ENCODE data around the gene PDE4D. TPM values are rescaled to one million over a fixed set of nuclear protein-coding genes. Genes with fewer than 3 reads are reported as not detected.

The PDE4D gene
- polyA plus RNA-seq, 4 donors: 17.5 to 31.9 (median 22.8) TPM

GRCh38 chr5:59842999-59843398 is 50.5 kb downstream of the PDE4D start:
- DNase-seq (ENCODE audit: low read depth in 4 of 4, low spot score in 3 of 4): no peak

- DNase-seq (ENCODE audit: low read depth in 4 of 4, low spot score in 3 of 4): no peak
These were observed 53.3 kb downstream of the PDE4D start for GRCh38 chr5:59840200-59840601.

- DNase-seq (ENCODE audit: low read depth in 4 of 4, low spot score in 3 of 4): no peak
These were observed 54.5 kb downstream of the PDE4D start for GRCh38 chr5:59838989-59839388.

DNA sequence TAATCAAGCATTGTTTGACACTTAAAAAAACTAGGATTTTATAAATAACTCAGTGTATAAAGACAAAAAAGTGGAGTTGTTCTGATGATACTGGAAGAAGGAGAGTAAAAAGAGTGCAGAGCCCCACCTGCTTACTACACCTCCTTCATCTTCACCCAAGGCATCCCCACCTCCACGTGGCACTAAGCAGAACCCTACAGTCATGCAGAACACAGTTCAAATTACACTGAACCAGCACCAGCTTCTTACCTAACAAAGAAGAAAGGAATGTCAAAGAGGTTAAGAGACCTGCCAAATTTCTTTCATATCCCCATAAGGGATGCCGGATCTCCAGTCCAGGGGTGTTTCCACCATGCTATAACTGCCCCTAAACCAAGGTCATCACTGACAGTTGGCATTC is 55.5 kb downstream of the PDE4D start:
- DNase-seq (ENCODE audit: low read depth in 4 of 4, low spot score in 3 of 4): no peak

DNA sequence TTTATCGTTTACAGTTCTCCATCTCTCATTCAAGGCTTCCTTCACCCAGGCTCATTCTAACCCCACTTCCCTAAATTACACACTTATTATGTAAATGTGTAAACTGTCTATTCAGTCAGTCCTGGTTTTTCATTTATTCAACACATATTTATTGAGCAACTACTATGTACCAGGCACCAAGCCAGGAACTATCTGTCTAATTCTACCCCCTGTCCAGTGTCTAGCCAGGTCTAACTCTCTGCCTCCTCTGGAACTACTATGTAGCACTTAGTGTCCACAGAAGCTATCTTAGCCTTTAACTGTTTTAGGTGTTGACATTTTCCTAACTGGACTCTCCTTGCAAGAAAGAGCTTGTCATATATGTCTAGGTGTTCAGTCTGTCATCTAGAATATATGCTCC is 56.5 kb downstream of the PDE4D start:
- DNase-seq (ENCODE audit: low read depth in 4 of 4, low spot score in 3 of 4): no peak

DNA sequence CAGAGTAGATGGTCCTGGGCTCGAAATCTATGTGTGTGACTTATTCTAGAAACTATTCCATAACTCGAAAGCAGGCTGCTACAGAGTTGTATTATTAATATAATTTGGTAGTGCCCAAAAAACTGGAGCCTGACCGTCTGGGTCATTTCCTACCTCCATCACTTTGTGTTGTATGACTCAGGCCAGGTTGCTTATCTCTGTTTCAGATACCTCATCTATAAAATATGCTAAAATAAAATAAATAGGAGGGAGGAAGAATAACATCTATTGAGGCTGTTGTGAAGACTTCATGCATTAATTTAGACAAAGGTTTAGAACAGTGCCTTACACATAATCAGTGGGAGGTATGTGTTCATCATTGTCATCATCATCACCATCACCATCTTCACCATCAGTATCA is 57.7 kb downstream of the PDE4D start:
- DNase-seq (ENCODE audit: low read depth in 4 of 4, low spot score in 3 of 4): no peak

DNA sequence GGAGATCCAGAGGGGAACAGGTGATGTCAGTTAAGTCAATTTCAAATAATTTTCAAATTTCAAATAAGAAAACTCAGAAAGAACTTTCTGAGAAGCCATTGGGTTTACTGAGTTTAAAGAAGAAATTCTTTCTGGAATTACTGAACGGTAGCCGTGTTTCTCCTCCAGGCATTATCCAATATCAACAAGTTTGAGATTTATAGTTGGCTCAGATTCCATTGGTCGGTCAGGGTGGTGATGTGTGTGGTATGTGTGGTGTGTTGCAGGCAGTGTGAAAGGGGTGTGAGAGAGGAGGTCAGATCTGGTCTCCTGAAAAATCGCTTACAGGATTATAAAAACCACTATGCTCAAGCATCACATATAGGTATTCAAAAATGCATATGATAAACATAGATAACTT is 60.1 kb downstream of the PDE4D start:
- DNase-seq (ENCODE audit: low read depth in 4 of 4, low spot score in 3 of 4): no peak

DNA sequence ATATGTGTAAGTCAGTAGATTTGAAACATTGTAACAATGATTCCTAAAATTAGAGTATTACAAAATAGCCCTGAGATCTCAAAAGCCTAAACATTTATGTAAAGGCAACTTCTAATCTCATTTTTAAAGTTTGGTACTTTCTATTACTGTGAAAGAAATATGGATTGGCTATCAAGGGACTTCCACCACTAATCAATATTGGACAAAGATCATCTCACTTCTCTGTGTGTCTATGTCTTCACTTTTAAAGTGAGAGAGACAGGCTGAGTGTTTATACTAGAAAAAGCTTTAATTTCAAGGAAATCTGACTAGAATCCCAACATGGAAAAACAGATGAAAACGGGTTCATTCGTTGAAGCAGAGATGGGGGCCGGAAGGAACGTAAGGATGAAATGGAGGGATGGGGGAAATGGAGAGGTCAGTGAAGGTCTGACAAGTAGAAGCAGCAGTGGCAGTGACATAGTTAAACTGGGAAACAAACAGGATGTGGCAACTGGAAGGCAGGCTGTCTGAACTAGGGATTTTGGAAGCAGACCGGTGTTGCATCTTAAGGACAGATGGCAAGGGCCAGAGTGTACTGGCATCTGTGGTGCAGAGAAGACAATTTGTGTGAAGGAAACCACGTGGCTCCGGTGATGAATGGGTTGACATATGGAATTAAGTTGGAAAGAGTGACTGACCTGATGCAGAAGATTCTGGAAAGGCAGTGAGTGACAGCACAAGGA is 60.8 kb downstream of the PDE4D start:
- no peak for DNase-seq (ENCODE audit: low read depth in 4 of 4, low spot score in 3 of 4)

DNA sequence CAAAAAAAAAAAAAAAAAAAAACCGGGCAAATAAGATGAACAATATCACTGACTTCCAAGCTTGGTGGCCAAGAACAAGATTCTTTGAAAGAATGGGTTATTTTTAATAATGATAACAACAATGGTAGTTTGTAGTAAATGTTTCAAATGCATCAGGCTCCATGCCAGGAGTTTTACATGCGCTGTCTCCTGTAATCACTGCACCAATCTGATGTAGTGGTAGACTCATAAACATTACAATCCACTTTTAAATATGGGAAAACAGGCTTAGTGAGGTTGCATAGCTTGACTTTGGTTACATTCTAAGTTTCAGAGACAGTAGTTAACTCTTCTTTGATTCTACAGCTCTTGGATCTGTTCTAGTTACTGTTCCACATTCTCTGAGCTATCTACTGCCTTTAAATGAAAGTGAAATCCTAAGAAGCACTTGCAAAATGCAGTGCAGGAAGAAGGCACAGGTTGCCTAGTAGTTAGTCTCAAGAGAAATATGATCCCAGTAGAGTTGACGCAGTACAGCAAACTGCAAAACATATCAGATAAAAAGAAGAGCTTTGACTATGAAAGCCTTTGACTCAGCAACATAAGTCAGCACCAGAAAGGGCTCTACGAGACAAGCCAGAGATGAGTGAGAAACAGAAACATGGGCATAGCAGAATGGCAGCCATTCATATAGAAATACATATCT is 62.1 kb downstream of the PDE4D start:
- no peak for DNase-seq (ENCODE audit: low read depth in 4 of 4, low spot score in 3 of 4)

DNA sequence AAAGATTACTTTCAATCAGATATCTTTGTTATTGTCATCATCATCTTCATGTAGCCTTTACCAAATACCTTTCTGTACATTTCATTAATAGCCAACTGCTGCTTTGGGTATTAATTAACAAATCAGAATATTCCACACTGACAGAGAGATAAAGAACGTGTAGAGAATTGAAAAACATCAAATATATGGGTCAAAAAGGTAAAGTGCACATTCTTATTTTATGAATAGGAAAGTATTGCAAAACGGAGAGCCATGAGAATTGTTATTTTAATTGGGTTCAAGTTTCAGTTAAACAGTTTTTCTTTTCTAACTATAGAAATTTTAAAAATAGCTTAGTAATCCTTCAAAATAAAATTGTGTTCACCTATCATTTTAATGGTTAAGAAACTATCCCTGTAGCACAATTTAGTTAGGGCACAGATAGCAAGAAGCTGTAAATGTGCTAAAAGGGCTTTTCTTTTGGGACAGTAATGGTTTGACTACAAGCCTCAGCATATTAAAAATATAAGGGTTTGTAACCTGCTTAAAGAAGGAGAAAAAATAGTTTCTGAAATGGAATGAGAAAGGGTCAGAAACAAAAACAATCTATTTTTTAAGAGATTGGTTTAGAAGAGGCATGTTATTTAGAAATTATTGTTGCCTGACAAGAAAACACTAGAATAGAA is 62.9 kb downstream of the PDE4D start:
- DNase-seq (ENCODE audit: low read depth in 4 of 4, low spot score in 3 of 4): no peak

DNA sequence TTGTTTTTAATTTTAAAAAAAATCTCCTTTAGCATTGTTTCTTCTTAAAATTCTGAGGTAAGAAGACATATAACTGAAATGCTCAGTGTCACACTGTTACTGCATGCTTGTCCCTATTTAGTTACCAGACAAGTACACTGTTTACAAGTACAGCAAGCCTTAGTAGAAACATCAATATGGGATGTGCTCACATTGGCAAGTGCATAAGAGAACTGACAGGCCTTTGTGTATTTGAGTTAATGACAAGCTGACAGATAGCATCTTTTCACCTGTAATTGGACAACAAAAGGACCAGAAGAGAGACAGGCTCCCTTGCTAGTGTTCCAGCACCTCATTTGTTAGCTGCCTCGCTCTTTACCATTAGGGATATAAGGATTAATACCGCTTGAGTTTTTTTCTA is 63.6 kb downstream of the PDE4D start:
- no peak for DNase-seq (ENCODE audit: low read depth in 4 of 4, low spot score in 3 of 4)

- peak in 3 of 4 donors; percentile 35 to 56 (median 42) for DNase-seq (ENCODE audit: low read depth in 4 of 4, low spot score in 3 of 4)
These were observed 64.1 kb downstream of the PDE4D start for GRCh38 chr5:59829386-59829785.

DNA sequence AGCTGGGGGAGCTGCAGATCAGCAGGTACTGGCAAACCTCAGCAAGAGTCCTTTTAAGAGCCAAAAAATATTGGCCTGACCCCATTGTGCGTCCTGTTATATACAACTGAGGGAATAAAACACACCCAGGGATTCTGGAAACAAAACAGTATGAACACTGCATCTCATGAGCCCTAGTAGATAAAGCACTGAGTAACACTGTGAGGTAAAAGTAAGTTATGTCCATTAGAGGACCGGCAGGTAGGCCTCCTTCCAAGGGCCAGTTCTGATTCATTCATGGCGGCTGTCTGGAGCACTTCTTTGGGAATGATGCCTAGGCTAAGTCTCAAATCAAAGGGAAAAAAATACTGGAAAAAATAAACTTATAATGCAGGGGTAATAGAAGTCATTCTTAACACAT is 64.9 kb downstream of the PDE4D start:
- no peak for DNase-seq (ENCODE audit: low read depth in 4 of 4, low spot score in 3 of 4)

- DNase-seq (ENCODE audit: low read depth in 4 of 4, low spot score in 3 of 4): no peak
These were observed 66.5 kb downstream of the PDE4D start for GRCh38 chr5:59826996-59827395.

- no peak for DNase-seq (ENCODE audit: low read depth in 4 of 4, low spot score in 3 of 4)
These were observed 70.1 kb downstream of the PDE4D start for GRCh38 chr5:59823420-59823819.

GRCh38 chr5:59819806-59820205 is 73.7 kb downstream of the PDE4D start:
- DNase-seq (ENCODE audit: low read depth in 4 of 4, low spot score in 3 of 4): no peak

DNA sequence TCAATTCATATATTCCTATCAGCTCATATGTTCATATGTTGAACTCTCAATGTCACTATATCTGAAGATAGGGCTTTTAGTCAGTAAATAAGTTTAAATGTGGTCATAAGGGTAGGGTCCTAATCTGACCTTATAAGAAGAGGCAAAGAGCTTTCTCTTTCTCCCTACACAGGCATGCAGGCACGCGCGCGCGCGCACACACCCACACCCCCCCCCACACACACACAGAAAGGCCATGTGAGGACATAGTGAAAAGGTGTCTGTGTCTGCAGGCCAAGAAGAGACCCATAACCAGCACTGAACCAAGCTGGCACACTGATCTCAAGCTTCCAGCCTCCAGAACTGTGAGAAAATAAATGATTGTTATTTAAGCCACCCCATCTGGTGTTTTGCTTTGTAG is 76.0 kb downstream of the PDE4D start:
- no peak for DNase-seq (ENCODE audit: low read depth in 4 of 4, low spot score in 3 of 4)

- no peak for DNase-seq (ENCODE audit: low read depth in 4 of 4, low spot score in 3 of 4)
These were observed 76.7 kb downstream of the PDE4D start for GRCh38 chr5:59816654-59817300.

GRCh38 chr5:59814537-59814872 is 79.0 kb downstream of the PDE4D start:
- no peak for DNase-seq (ENCODE audit: low read depth in 4 of 4, low spot score in 3 of 4)

GRCh38 chr5:59813761-59814536 is 79.6 kb downstream of the PDE4D start:
- DNase-seq (ENCODE audit: low read depth in 4 of 4, low spot score in 3 of 4): peak in 2 of 4 donors; percentile 44 to 53

GRCh38 chr5:59810041-59810440 is 83.5 kb downstream of the PDE4D start:
- peak in 2 of 4 donors; percentile 50 to 59 for DNase-seq (ENCODE audit: low read depth in 4 of 4, low spot score in 3 of 4)

All from left renal pelvis (tissue), 4 donors.